GM12891 (cell line): Measurements from ENCODE around the gene ARAF.

Experiments used
- PAX5 ChIP-seq: IDR thresholded peaks from 2 replicates; pipeline ENCODE4 v1.6.1; 2011; ENCODE audit warnings: low read length, moderate library complexity, mild to moderate bottlenecking; ENCODE audit not compliant: insufficient read depth, severe bottlenecking
- POLR2A ChIP-seq: IDR thresholded peaks from 2 replicates; pipeline ENCODE4 v1.6.1; 2011; ENCODE audit warnings: low read depth, low read length, control low read depth
- POLR2AphosphoS5 ChIP-seq: IDR thresholded peaks from 2 replicates; pipeline ENCODE4 v1.6.1; 2011; ENCODE audit warnings: low read depth, low read length, control low read depth
- POU2F2 ChIP-seq: IDR thresholded peaks from 2 replicates; pipeline ENCODE4 v1.6.1; 2011; ENCODE audit warnings: low read depth, mild to moderate bottlenecking, control low read depth, low read length, moderate library complexity
- SPI1 ChIP-seq: IDR thresholded peaks from 2 replicates; pipeline ENCODE4 v1.6.1; 2011; ENCODE audit warnings: low read depth, low read length, control low read depth
- TAF1 ChIP-seq: IDR thresholded peaks from 2 replicates; pipeline ENCODE4 v1.6.1; 2011; ENCODE audit warnings: low read depth, low read length, control low read depth

- TF ChIP-seq POLR2A = no peak
- TF ChIP-seq POLR2AphosphoS5 = no peak
- no peak for TF ChIP-seq PAX5
- TF ChIP-seq POU2F2 = no peak
- TF ChIP-seq TAF1 = no peak
- no peak for TF ChIP-seq SPI1
Observed at GRCh38 chrX:47573341-47574075, 12.5 kb downstream of the ARAF start.
